GM12878 (cell line): Measurements from ENCODE around the gene CUEDC1. TPM values are rescaled to one million over a fixed set of nuclear protein-coding genes. Genes with fewer than 3 reads are reported as not detected.

Experiments
- ATAC-seq: fragments of 200-7000 bp; cut with Tn5 transposase; 3 replicates; pipeline ENCODE4 v1.9.1; 2020; ENCODE audit warnings: mild to moderate bottlenecking, moderate library complexity
- BruUV-seq: library from RNA; stranded (reverse); fragments of 400-500 nt; replicated peaks from 2 replicates; lab custom pipeline; 2021; lab: Mats Ljungman, UMichigan
- CTCF ChIA-PET: fragments of 300-600 bp; sonication (Branson Sonifier 250); formaldehyde crosslinking; extraction: SDS; loops from one replicate; lab custom pipeline; 2021; ENCODE audit warnings: inconsistent platforms; lab: Yijun Ruan, JAX
- POLR2A ChIA-PET: fragments of 350-600 bp; formaldehyde crosslinking; extraction: SDS; loops from one replicate; lab custom pipeline; 2021; ENCODE audit warnings: inconsistent platforms; lab: Charles Lee
- RAD21 ChIA-PET: fragments of 300-600 bp; sonication (Branson Sonifier 250); formaldehyde crosslinking; loops from one replicate; lab custom pipeline; 2023; ENCODE audit warnings: antibody characterized with exemption; ENCODE audit not compliant: unreplicated experiment; lab: Charles Lee
- SMC1A ChIA-PET: fragments of 300-600 bp; sonication (Branson Sonifier 250); formaldehyde crosslinking; loops from one replicate; lab custom pipeline; 2023; ENCODE audit not compliant: unreplicated experiment, uncharacterized antibody; lab: Charles Lee
- DNase-seq: peaks from one replicate; pipeline ENCODE4 v3.0.0-alpha.2; 2011; ENCODE audit warnings: low read depth, low spot score
- FAIRE-seq: peaks from 3 replicates; lab custom pipeline; 2011; peaks lifted over from hg19 to GRCh38; lab: Jason Lieb, UNC
- H2AFZ ChIP-seq: 2 replicates; pipeline ENCODE4 v1.6.0; 2011; ENCODE audit warnings: low read depth, low read length, control low read depth; ENCODE audit not compliant: control insufficient read depth
- H3K27ac ChIP-seq: 2 replicates; pipeline ENCODE4 v1.5.1; 2011; ENCODE audit warnings: control low read depth; ENCODE audit not compliant: control insufficient read depth, insufficient read depth
- H3K27me3 ChIP-seq, 2 experiments: replicated peaks in 1 of 2; 2 replicates each; pipeline versions ENCODE4 v1.6.0 to v1.6.1; 2011; ENCODE audit warnings: low read length in 1 of 2; ENCODE audit not compliant: control insufficient read depth in 2 of 2, insufficient read depth in 2 of 2
- H3K36me3 ChIP-seq, 2 experiments: 2 replicates each; pipeline ENCODE4 v1.5.1; 2011; ENCODE audit warnings: low read length in 1 of 2; ENCODE audit not compliant: control insufficient read depth in 2 of 2, insufficient read depth in 2 of 2
- H3K4me1 ChIP-seq: 2 replicates; pipeline ENCODE4 v1.6.1; 2011; ENCODE audit warnings: mild to moderate bottlenecking, low read length, moderate library complexity, mixed read lengths; ENCODE audit not compliant: control insufficient read depth, insufficient read depth
- H3K4me2 ChIP-seq: 2 replicates; pipeline ENCODE4 v1.6.0; 2011; ENCODE audit warnings: control low read depth; ENCODE audit not compliant: control insufficient read depth, insufficient read depth
- H3K4me3 ChIP-seq: fragments of 200-600 bp; sonication (generic); 2 replicates; pipeline ENCODE4 v1.5.1; 2016
- H3K79me2 ChIP-seq: 2 replicates; pipeline ENCODE4 v1.6.0; 2011; ENCODE audit warnings: low read length; ENCODE audit not compliant: control insufficient read depth, insufficient read depth
- H3K9ac ChIP-seq: 2 replicates; pipeline ENCODE4 v1.8.0; 2011; ENCODE audit warnings: low read length, control low read depth, mixed read lengths; ENCODE audit not compliant: control insufficient read depth, insufficient read depth
- H3K9me3 ChIP-seq: replicated peaks from 3 replicates; pipeline ENCODE4 v1.5.1; 2011; ENCODE audit warnings: mild to moderate bottlenecking, low read length; ENCODE audit not compliant: control insufficient read depth, insufficient read depth
- H4K20me1 ChIP-seq: 2 replicates; pipeline ENCODE4 v1.6.0; 2011; ENCODE audit not compliant: control insufficient read depth, insufficient read depth
- BHLHE40 ChIP-seq, 2 experiments: fragments of 450-650 bp in 1 of 2; IDR thresholded peaks; 2 replicates each; pipeline ENCODE4 v1.6.1; 2011 to 2017; ENCODE audit warnings: low read depth in 2 of 2, borderline replicate concordance in 1 of 2, improper control_type of control experiment in 1 of 2, low read length in 1 of 2, mild to moderate bottlenecking in 1 of 2
- IRF5 ChIP-seq: fragments of 450-650 bp; IDR thresholded peaks from 2 replicates; pipeline ENCODE4 v1.6.1; 2017; ENCODE audit warnings: borderline replicate concordance
- JUNB ChIP-seq: IDR thresholded peaks from 2 replicates; pipeline ENCODE4 v1.6.1; 2016; ENCODE audit warnings: antibody characterized with exemption, mild to moderate bottlenecking
- LARP7 ChIP-seq: fragments of 450-650 bp; IDR thresholded peaks from 2 replicates; pipeline ENCODE4 v1.6.1; 2017; ENCODE audit warnings: mild to moderate bottlenecking
- MTA2 ChIP-seq: fragments of 450-650 bp; IDR thresholded peaks from 2 replicates; pipeline ENCODE4 v1.6.1; 2016; ENCODE audit warnings: low read depth, mild to moderate bottlenecking, moderate library complexity
- MYB ChIP-seq: fragments of 150-350 bp; IDR thresholded peaks from 2 replicates; pipeline ENCODE4 v1.6.1; 2014; ENCODE audit warnings: mild to moderate bottlenecking, low read depth, low read length, borderline replicate concordance
- NFYB ChIP-seq: IDR thresholded peaks from 2 replicates; pipeline ENCODE4 v1.6.1; 2011; ENCODE audit warnings: low read depth, mild to moderate bottlenecking, low read length, improper control_type of control experiment, moderate library complexity; ENCODE audit not compliant: insufficient read depth
- SPI1 ChIP-seq: IDR thresholded peaks from 2 replicates; pipeline ENCODE4 v1.6.1; 2011; ENCODE audit warnings: low read depth, mild to moderate bottlenecking, low read length, moderate library complexity, borderline replicate concordance; ENCODE audit not compliant: insufficient read depth
- ZNF687 ChIP-seq: fragments of 450-650 bp; IDR thresholded peaks from 2 replicates; pipeline ENCODE4 v1.6.1; 2017; ENCODE audit warnings: mild to moderate bottlenecking, moderate library complexity
- in situ Hi-C: fragments of 300-500 bp; cut with MboI; formaldehyde crosslinking; loops from 9 replicates; pipeline ENCODE4 v1.14.3; 2018; ENCODE audit warnings: mixed read lengths
- intact Hi-C: fragments of 100-400 bp; cut with micrococcal nuclease; formaldehyde crosslinking; loops from one replicate; pipeline ENCODE4 v1.14.2; 2022; ENCODE audit not compliant: unreplicated experiment
- polyA plus RNA-seq, 11 experiments: library from polyadenylated mRNA; depleted of rRNA in 4 of 11; unstranded in 6 of 11; stranded (reverse) in 5 of 11; fragments of >200 nt; fragmentation: Nextera tagmentation in 4 of 11; fragmentation: Illumina TruSeq in 1 of 11; extraction: Ambion mirVana in 4 of 11; extraction: Trizol in 1 of 11; gene quantifications; 1 replicate in 1 of 11; 2 replicates in 10 of 11; pipeline versions ENCODE4 v1.2.1 to v1.2.3, GENCODE V29; 2011 to 2016; ENCODE audit warnings: inconsistent platforms in 2 of 11, missing spikeins in 2 of 11, low read depth in 1 of 11
- total RNA-seq, 4 experiments: library from RNA; depleted of rRNA in 3 of 4; stranded (reverse); fragments of >200 nt in 3 of 4; fragmentation: Illumina TruSeq in 1 of 4; extraction: Trizol in 1 of 4; gene quantifications; 2 replicates each; pipeline versions ENCODE4 v1.2.1 to v1.2.3, GENCODE V29; 2013 to 2021
- TF ChIP-seq, protein P1 (sequence below): fragments of 450-650 bp; IDR thresholded peaks from 2 replicates; pipeline ENCODE4 v1.6.1; 2017; ENCODE audit warnings: mild to moderate bottlenecking
- TF ChIP-seq, protein P2 (sequence below): IDR thresholded peaks from 2 replicates; pipeline ENCODE4 v1.6.1; 2012; ENCODE audit warnings: low read depth, low read length, improper control_type of control experiment

Gene CUEDC1
- total and polyA plus RNA-seq, 10 of the 15 experiments (the other 5 are each of a cell fraction or from before 2014, with no cell fraction given), result 0.24 to 7.4 (median 1.8) TPM

DNA sequence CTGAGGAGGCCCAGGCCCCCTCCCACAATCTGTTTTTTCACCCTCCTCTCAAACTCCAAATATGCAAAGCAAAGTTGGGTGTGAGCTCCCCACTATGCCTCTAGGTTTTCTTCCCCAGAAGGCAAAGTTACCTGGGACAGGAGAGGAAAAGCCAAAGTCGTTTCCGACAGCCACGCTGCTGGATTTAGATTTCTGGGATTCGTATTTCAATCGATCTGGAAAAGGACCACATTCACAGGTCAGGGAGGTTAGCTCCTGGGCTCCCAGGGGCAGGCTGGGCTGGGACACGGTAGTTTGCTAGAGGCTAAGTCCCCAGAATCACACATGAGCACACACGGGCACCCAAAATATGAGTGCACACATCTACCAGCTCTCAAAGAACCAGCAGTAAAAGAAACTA lies 84.1 kb downstream of the CUEDC1 start (continued):
- TF ChIP-seq, protein P1, sequence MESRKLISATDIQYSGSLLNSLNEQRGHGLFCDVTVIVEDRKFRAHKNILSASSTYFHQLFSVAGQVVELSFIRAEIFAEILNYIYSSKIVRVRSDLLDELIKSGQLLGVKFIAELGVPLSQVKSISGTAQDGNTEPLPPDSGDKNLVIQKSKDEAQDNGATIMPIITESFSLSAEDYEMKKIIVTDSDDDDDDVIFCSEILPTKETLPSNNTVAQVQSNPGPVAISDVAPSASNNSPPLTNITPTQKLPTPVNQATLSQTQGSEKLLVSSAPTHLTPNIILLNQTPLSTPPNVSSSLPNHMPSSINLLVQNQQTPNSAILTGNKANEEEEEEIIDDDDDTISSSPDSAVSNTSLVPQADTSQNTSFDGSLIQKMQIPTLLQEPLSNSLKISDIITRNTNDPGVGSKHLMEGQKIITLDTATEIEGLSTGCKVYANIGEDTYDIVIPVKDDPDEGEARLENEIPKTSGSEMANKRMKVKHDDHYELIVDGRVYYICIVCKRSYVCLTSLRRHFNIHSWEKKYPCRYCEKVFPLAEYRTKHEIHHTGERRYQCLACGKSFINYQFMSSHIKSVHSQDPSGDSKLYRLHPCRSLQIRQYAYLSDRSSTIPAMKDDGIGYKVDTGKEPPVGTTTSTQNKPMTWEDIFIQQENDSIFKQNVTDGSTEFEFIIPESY, result no peak
- no peak for TF ChIP-seq MTA2
- no peak for TF ChIP-seq SPI1
- TF ChIP-seq, protein P2, sequence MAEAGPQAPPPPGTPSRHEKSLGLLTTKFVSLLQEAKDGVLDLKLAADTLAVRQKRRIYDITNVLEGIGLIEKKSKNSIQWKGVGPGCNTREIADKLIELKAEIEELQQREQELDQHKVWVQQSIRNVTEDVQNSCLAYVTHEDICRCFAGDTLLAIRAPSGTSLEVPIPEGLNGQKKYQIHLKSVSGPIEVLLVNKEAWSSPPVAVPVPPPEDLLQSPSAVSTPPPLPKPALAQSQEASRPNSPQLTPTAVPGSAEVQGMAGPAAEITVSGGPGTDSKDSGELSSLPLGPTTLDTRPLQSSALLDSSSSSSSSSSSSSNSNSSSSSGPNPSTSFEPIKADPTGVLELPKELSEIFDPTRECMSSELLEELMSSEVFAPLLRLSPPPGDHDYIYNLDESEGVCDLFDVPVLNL, result no peak
- TF ChIP-seq JUNB, result no peak
- no peak for TF ChIP-seq MYB

GRCh38 chr17:57870283-57870635 lies 85.0 kb downstream of the CUEDC1 start:
- RAD21 ChIA-PET, result interaction anchor here (1.0 to 4.2 kb wide), 3 partner anchors 11 to 127 kb away, joined by 3 to 20 read pairs (median 3); no protein-coding TSS in a partner anchor

More at GRCh38 chr17:57870283-57870635, 85.0 kb downstream of the CUEDC1 start:
- FAIRE-seq (no peak), ATAC-seq (no peak), DNase-seq (no peak)
- ChIA-PET POLR2A (interaction anchor here (1.0 to 1.1 kb wide), 2 partner anchors 81 to 137 kb away, joined by 3 read pairs; no protein-coding TSS in a partner anchor), CTCF (interaction anchor here (1.0 to 5.9 kb wide), 7 partner anchors 10 to 130 kb away, joined by 3 to 50 read pairs (median 6); no protein-coding TSS in a partner anchor), SMC1A (interaction anchor here (0.9 to 2.5 kb wide), 2 partner anchors 10 to 12 kb away, joined by 5 to 12 read pairs; no protein-coding TSS in a partner anchor)
- no peak overlapping the region for H3K4me3 ChIP-seq
- no peaks in the 10 kb centered on the region for H3K79me2 ChIP-seq
- no peak overlapping the region for H2AFZ ChIP-seq
- no peak overlapping the region for H3K4me2 ChIP-seq
- TF ChIP-seq NFYB (no peak), BHLHE40 (IDR thresholded peaks at IDR 0.05; ENCODE audit: borderline replicate concordance in 1 of 2, low read depth in 2 of 2, low read length in 1 of 2) (no peak), IRF5 (no peak), ZNF687 (no peak), LARP7 (no peak)
- no peaks in the 10 kb centered on the region; the same call in 2 of the 3 replicates for H3K9me3 ChIP-seq
- no peak overlapping the region for H3K9ac ChIP-seq
- no peaks in the 10 kb centered on the region; a peak in 1 of 4 replicates for H3K27me3 ChIP-seq
- no TSS peak for BruUV-seq
- H4K20me1 ChIP-seq, result no peaks in the 10 kb centered on the region
- intact Hi-C loops, result no loop called here
- no peaks in the 10 kb centered on the region for H3K36me3 ChIP-seq
- peaks cover 23% of the 10 kb centered on the region for H3K4me1 ChIP-seq
- H3K27ac ChIP-seq, result no peak overlapping the region
- in situ Hi-C loops, result no loop called here
